HPDE6-E6E7 (cell line): Measurements from ENCODE around the gene STAT4.

Experiments used
- DNase-seq: peaks from one replicate; pipeline ENCODE4 v3.0.0; 2011; ENCODE audit warnings: missing footprints; ENCODE audit errors: extremely low spot score

STAT4 gene

GRCh38 chr2:191086706-191087105 is 64.1 kb downstream of the STAT4 start:
- DNase-seq, result no peak

- no peak for DNase-seq
These were observed 67.3 kb downstream of the STAT4 start for GRCh38 chr2:191083540-191083939.

GRCh38 chr2:191082321-191082720 is 68.5 kb downstream of the STAT4 start:
- no peak for DNase-seq

GRCh38 chr2:191081411-191082155 is 69.2 kb downstream of the STAT4 start:
- DNase-seq, result no peak

GRCh38 chr2:191078165-191078867 is 72.5 kb downstream of the STAT4 start:
- DNase-seq, result no peak

- no peak for DNase-seq
These were observed 80.5 kb downstream of the STAT4 start for GRCh38 chr2:191070276-191070675.

- DNase-seq, result no peak
These were observed 81.2 kb downstream of the STAT4 start for GRCh38 chr2:191069606-191070005.

- no peak for DNase-seq
These were observed 83.9 kb downstream of the STAT4 start for GRCh38 chr2:191066919-191067233.

- DNase-seq, result no peak
These were observed 84.4 kb downstream of the STAT4 start for GRCh38 chr2:191066197-191066918.

GRCh38 chr2:191065785-191066184 is 85.0 kb downstream of the STAT4 start:
- DNase-seq, result no peak

- no peak for DNase-seq
These were observed 86.2 kb downstream of the STAT4 start for GRCh38 chr2:191064590-191064989.

GRCh38 chr2:191063584-191063983 is 87.2 kb downstream of the STAT4 start:
- DNase-seq, result no peak

GRCh38 chr2:191061381-191061980 is 89.3 kb downstream of the STAT4 start:
- no peak for DNase-seq

GRCh38 chr2:191059308-191059707 is 91.5 kb downstream of the STAT4 start:
- no peak for DNase-seq

GRCh38 chr2:191056228-191056627 is 94.6 kb downstream of the STAT4 start:
- DNase-seq, result no peak

- DNase-seq, result no peak
These were observed 97.5 kb downstream of the STAT4 start for GRCh38 chr2:191053256-191053655.

- DNase-seq, result peak; percentile 32
These were observed 98.7 kb downstream of the STAT4 start for GRCh38 chr2:191051825-191052778.

- no peak for DNase-seq
These were observed 99.6 kb downstream of the STAT4 start for GRCh38 chr2:191051177-191051576.

- DNase-seq, result no peak
These were observed 100.2 kb downstream of the STAT4 start for GRCh38 chr2:191050640-191050987.

GRCh38 chr2:191049728-191050639 is 100.8 kb downstream of the STAT4 start:
- DNase-seq, result no peak
